ENCODE results near the gene LSR.

The LSR gene

GRCh38 chr19:35292421-35293362, 43.9 kb downstream of the LSR start:
- no peak for TF ChIP-seq RAD21 (IDR thresholded peaks at IDR 0.05; ENCODE audit: low read depth)
- no peak for TF ChIP-seq YY1 (IDR thresholded peaks at IDR 0.05; ENCODE audit: low read depth)
- TF ChIP-seq TAF1 (IDR thresholded peaks at IDR 0.05; ENCODE audit: low read depth) = no peak
- no peak for TF ChIP-seq CREB1 (IDR thresholded peaks at IDR 0.05; ENCODE audit: low read depth)
- TF ChIP-seq FOXM1 (IDR thresholded peaks at IDR 0.05; ENCODE audit: borderline replicate concordance, low read depth) = no peak
- no peak for TF ChIP-seq NFIC (IDR thresholded peaks at IDR 0.05)
- TF ChIP-seq CEBPB (IDR thresholded peaks at IDR 0.05) = no peak
- TF ChIP-seq, protein P1, sequence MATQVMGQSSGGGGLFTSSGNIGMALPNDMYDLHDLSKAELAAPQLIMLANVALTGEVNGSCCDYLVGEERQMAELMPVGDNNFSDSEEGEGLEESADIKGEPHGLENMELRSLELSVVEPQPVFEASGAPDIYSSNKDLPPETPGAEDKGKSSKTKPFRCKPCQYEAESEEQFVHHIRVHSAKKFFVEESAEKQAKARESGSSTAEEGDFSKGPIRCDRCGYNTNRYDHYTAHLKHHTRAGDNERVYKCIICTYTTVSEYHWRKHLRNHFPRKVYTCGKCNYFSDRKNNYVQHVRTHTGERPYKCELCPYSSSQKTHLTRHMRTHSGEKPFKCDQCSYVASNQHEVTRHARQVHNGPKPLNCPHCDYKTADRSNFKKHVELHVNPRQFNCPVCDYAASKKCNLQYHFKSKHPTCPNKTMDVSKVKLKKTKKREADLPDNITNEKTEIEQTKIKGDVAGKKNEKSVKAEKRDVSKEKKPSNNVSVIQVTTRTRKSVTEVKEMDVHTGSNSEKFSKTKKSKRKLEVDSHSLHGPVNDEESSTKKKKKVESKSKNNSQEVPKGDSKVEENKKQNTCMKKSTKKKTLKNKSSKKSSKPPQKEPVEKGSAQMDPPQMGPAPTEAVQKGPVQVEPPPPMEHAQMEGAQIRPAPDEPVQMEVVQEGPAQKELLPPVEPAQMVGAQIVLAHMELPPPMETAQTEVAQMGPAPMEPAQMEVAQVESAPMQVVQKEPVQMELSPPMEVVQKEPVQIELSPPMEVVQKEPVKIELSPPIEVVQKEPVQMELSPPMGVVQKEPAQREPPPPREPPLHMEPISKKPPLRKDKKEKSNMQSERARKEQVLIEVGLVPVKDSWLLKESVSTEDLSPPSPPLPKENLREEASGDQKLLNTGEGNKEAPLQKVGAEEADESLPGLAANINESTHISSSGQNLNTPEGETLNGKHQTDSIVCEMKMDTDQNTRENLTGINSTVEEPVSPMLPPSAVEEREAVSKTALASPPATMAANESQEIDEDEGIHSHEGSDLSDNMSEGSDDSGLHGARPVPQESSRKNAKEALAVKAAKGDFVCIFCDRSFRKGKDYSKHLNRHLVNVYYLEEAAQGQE (IDR thresholded peaks at IDR 0.05; ENCODE audit: low read depth) = no peak
- no peak for TF ChIP-seq EP300 (IDR thresholded peaks at IDR 0.05; ENCODE audit: borderline replicate concordance)
- TF ChIP-seq EGR1 (IDR thresholded peaks at IDR 0.05) = no peak
- no peak for TF ChIP-seq ZBTB7A (IDR thresholded peaks at IDR 0.05; ENCODE audit: low read depth)
- TF ChIP-seq, protein P2, sequence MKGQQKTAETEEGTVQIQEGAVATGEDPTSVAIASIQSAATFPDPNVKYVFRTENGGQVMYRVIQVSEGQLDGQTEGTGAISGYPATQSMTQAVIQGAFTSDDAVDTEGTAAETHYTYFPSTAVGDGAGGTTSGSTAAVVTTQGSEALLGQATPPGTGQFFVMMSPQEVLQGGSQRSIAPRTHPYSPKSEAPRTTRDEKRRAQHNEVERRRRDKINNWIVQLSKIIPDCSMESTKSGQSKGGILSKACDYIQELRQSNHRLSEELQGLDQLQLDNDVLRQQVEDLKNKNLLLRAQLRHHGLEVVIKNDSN (IDR thresholded peaks at IDR 0.05) = no peak
- TF ChIP-seq TEAD4 (IDR thresholded peaks at IDR 0.05) = no peak
- TF ChIP-seq, protein P3, sequence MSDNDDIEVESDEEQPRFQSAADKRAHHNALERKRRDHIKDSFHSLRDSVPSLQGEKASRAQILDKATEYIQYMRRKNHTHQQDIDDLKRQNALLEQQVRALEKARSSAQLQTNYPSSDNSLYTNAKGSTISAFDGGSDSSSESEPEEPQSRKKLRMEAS (IDR thresholded peaks at IDR 0.05) = no peak
- TF ChIP-seq TCF12 (IDR thresholded peaks at IDR 0.05; ENCODE audit: low read depth) = no peak

DNA sequence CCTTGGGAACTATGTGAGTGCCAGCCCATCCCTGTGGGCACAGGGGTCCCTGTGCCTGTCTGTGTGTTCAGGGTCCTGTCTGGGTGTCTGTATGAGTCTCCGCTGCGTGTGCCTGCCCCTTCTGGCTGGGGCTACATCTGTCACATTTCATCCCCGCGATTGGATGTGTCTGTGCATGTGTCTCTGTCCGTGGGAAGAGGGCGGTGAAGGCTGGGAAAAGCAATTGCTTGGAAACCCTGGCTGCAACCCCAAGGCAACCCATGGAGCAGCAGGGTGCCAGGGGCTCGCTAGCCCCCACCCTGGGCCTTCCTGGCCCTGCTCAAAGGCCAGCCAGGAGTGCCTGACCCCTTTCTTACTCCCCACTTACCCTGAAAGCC, 44.5 kb downstream of the LSR start:
- TF ChIP-seq RAD21 (IDR thresholded peaks at IDR 0.05; ENCODE audit: low read depth) (no peak), YY1 (IDR thresholded peaks at IDR 0.05; ENCODE audit: low read depth) (no peak), TCF12 (IDR thresholded peaks at IDR 0.05; ENCODE audit: low read depth) (no peak), ZBTB7A (IDR thresholded peaks at IDR 0.05; ENCODE audit: low read depth) (no peak)
- TF ChIP-seq, protein P1 (IDR thresholded peaks at IDR 0.05; ENCODE audit: low read depth) = no peak

DNA sequence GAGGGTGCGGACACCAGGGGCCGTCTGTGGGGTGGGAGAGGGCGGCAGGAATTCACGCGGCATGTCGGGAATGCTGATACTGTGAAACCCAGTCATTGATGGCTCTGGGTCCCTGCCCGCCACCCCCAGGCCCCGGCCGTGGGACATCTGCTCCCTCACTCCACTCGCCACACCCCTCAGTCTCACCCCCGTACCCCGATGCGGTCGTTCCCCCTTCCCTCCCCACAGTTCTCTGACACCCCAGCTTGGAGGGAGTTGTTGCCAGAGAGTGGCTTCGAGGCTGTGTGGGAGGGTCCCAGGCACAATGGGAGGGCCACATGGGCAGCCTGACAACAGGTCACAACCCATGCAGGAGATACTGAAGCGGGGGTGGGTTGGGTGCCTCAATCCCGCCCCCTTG, 45.0 kb downstream of the LSR start:
- no peak for TF ChIP-seq NFIC (IDR thresholded peaks at IDR 0.05)
- TF ChIP-seq YY1 (IDR thresholded peaks at IDR 0.05; ENCODE audit: low read depth) = no peak
- TF ChIP-seq EP300 (IDR thresholded peaks at IDR 0.05; ENCODE audit: borderline replicate concordance) = no peak
- TF ChIP-seq TAF1 (IDR thresholded peaks at IDR 0.05; ENCODE audit: low read depth) = no peak

DNA sequence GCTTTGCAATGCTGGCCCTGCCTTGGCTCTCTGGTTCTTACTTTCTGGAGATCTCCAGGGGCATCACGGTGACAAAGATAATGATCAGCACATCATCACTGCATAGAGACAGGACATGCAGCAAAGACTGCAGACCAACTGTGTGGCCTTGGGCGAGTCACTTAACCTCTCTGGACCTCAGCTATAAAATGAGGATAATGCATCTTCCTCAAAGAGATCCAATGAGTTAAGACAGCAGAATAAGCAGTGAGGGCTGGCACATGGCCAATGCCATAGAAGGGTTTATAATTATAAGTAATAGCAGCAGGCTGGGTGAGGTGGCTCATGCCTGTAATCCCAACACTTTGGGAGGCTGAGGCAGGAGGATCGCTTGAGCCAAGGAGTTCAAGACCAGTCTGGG, 45.5 kb downstream of the LSR start:
- TF ChIP-seq, protein P2 (IDR thresholded peaks at IDR 0.05) = no peak
- TF ChIP-seq FOXM1 (IDR thresholded peaks at IDR 0.05; ENCODE audit: borderline replicate concordance, low read depth) = no peak
- no peak for TF ChIP-seq RAD21 (IDR thresholded peaks at IDR 0.05; ENCODE audit: low read depth)
- no peak for TF ChIP-seq EGR1 (IDR thresholded peaks at IDR 0.05)
- no peak for TF ChIP-seq ZBTB7A (IDR thresholded peaks at IDR 0.05; ENCODE audit: low read depth)
- TF ChIP-seq NFIC (IDR thresholded peaks at IDR 0.05) = no peak
- TF ChIP-seq TCF12 (IDR thresholded peaks at IDR 0.05; ENCODE audit: low read depth) = no peak
- no peak for TF ChIP-seq YY1 (IDR thresholded peaks at IDR 0.05; ENCODE audit: low read depth)
- no peak for TF ChIP-seq CREB1 (IDR thresholded peaks at IDR 0.05; ENCODE audit: low read depth)
- TF ChIP-seq EP300 (IDR thresholded peaks at IDR 0.05; ENCODE audit: borderline replicate concordance) = no peak
- TF ChIP-seq, protein P1 (IDR thresholded peaks at IDR 0.05; ENCODE audit: low read depth) = no peak
- no peak for TF ChIP-seq TEAD4 (IDR thresholded peaks at IDR 0.05)
